OCI-LY3 (cell line): ENCODE measurements around the gene GRID2.

Experiments
- EZH2phosphoT487 ChIP-seq: fragments of 200-600 bp; shearing (Covaris generic); IDR thresholded peaks from 2 replicates; pipeline ENCODE4 v1.6.1; 2018; ENCODE audit warnings: antibody characterized with exemption, mixed run types, low read depth
- TF ChIP-seq, protein P1 (sequence below): fragments of 200-600, 300-600 bp; sonication (generic); IDR thresholded peaks from 2 replicates; pipeline ENCODE4 v1.5.1; 2014; ENCODE audit warnings: antibody characterized with exemption, low read length, low read depth

DNA sequence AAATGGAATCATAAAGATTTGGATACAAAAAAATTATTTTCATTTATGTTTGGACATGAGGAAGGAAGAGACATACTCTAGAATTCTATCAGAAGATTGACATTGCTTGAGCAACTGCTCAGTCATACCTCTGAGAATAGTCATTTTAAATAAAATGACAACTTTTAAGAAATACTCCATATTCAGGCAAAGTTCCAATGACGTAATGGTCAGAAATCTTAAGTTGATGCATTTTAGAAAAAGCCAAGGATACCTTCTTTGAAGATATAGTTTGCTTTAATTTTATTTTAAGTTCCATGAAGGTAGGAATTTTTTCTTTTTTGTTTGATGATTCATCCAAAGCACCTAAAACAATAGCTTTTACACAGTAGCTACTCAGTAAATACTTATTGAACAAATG is 1414.5 kb downstream of the GRID2 start:
- TF ChIP-seq, protein P1, sequence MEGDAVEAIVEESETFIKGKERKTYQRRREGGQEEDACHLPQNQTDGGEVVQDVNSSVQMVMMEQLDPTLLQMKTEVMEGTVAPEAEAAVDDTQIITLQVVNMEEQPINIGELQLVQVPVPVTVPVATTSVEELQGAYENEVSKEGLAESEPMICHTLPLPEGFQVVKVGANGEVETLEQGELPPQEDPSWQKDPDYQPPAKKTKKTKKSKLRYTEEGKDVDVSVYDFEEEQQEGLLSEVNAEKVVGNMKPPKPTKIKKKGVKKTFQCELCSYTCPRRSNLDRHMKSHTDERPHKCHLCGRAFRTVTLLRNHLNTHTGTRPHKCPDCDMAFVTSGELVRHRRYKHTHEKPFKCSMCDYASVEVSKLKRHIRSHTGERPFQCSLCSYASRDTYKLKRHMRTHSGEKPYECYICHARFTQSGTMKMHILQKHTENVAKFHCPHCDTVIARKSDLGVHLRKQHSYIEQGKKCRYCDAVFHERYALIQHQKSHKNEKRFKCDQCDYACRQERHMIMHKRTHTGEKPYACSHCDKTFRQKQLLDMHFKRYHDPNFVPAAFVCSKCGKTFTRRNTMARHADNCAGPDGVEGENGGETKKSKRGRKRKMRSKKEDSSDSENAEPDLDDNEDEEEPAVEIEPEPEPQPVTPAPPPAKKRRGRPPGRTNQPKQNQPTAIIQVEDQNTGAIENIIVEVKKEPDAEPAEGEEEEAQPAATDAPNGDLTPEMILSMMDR, result no peak
- no peak for TF ChIP-seq EZH2phosphoT487
